ENCODE results near the gene SHISA4. TPM values are rescaled to one million over a fixed set of nuclear protein-coding genes. Genes with fewer than 3 reads are reported as not detected.

Gene SHISA4
- total and polyA plus RNA-seq, 5 donors from 2014 or later = 0.22 to 0.44 (median 0.44) TPM; not detected in 2

GRCh38 chr1:201914456-201915235 lies 25.9 kb downstream of the SHISA4 start:
- Histone ChIP-seq H3K9me3 (ENCODE audit: control insufficient read depth in 2 of 2, low read length in 2 of 2) (no peaks in the 10 kb centered on the region), H3K27me3 (ENCODE audit: control insufficient read depth, insufficient read depth, low read length) (peaks cover 4% of the 10 kb centered on the region), H3K4me1 (ENCODE audit: control insufficient read depth, insufficient read depth, low read length, poor library complexity, severe bottlenecking) (no peaks in the 10 kb centered on the region), H3K27ac (ENCODE audit: insufficient read depth, low read length, poor library complexity, severe bottlenecking) (no peak overlapping the region), H3K4me3 (ENCODE audit: low read depth, low read length) (no peak overlapping the region), H3K36me3 (ENCODE audit: control insufficient read depth, insufficient read depth, low read length) (no peaks in the 10 kb centered on the region)
- H3K36me3 Mint-ChIP-seq = no peaks in the 10 kb centered on the region
- no peak overlapping the region for H3K4me3 Mint-ChIP-seq
- ATAC-seq (ENCODE audit: low read depth in 2 of 2) (no peak), DNase-seq (no peak)
- no peaks in the 10 kb centered on the region for H3K9me3 Mint-ChIP-seq
- no peak overlapping the region for H3K27ac Mint-ChIP-seq
- H3K4me1 Mint-ChIP-seq = peaks cover 0 to 2% (median 0%) of the 10 kb centered on the region in 4 donors
- H3K27me3 Mint-ChIP-seq = peaks cover 8% of the 10 kb centered on the region

GRCh38 chr1:201916649-201917249 lies 28.1 kb downstream of the SHISA4 start:
- Mint-ChIP-seq H3K4me3 (no peak overlapping the region), H3K36me3 (no peaks in the 10 kb centered on the region), H3K4me1 (peaks cover 0 to 2% (median 0%) of the 10 kb centered on the region in 4 donors), H3K9me3 (no peaks in the 10 kb centered on the region), H3K27me3 (peaks cover 4% of the 10 kb centered on the region), H3K27ac (no peak overlapping the region)
- H3K9me3 ChIP-seq (ENCODE audit: control insufficient read depth in 2 of 2, low read length in 2 of 2) = no peaks in the 10 kb centered on the region
- no peak for DNase-seq
- H3K27me3 ChIP-seq (ENCODE audit: control insufficient read depth, insufficient read depth, low read length) = peaks cover 5% of the 10 kb centered on the region
- no peak overlapping the region for H3K27ac ChIP-seq (ENCODE audit: insufficient read depth, low read length, poor library complexity, severe bottlenecking)
- no peaks in the 10 kb centered on the region for H3K4me1 ChIP-seq (ENCODE audit: control insufficient read depth, insufficient read depth, low read length, poor library complexity, severe bottlenecking)
- ATAC-seq (ENCODE audit: low read depth in 2 of 2) = no peak
- H3K4me3 ChIP-seq (ENCODE audit: low read depth, low read length) = no peak overlapping the region
- no peaks in the 10 kb centered on the region for H3K36me3 ChIP-seq (ENCODE audit: control insufficient read depth, insufficient read depth, low read length)

- no peak overlapping the region for H3K4me3 Mint-ChIP-seq
- Histone ChIP-seq H3K9me3 (ENCODE audit: control insufficient read depth in 2 of 2, low read length in 2 of 2) (no peaks in the 10 kb centered on the region), H3K27me3 (ENCODE audit: control insufficient read depth, insufficient read depth, low read length) (peaks cover 5% of the 10 kb centered on the region), H3K4me1 (ENCODE audit: control insufficient read depth, insufficient read depth, low read length, poor library complexity, severe bottlenecking) (no peaks in the 10 kb centered on the region), H3K27ac (ENCODE audit: insufficient read depth, low read length, poor library complexity, severe bottlenecking) (no peak overlapping the region), H3K4me3 (ENCODE audit: low read depth, low read length) (no peak overlapping the region), H3K36me3 (ENCODE audit: control insufficient read depth, insufficient read depth, low read length) (no peaks in the 10 kb centered on the region)
- no peak overlapping the region for H3K27ac Mint-ChIP-seq
- ATAC-seq (ENCODE audit: low read depth in 2 of 2) = no peak
- no peaks in the 10 kb centered on the region for H3K36me3 Mint-ChIP-seq
- DNase-seq = no peak
- H3K27me3 Mint-ChIP-seq = peaks cover 9% of the 10 kb centered on the region
- peaks cover 0 to 2% (median 0%) of the 10 kb centered on the region in 4 donors for H3K4me1 Mint-ChIP-seq
- no peaks in the 10 kb centered on the region for H3K9me3 Mint-ChIP-seq
These were observed 28.8 kb downstream of the SHISA4 start for GRCh38 chr1:201917362-201918033.

GRCh38 chr1:201918343-201918742 lies 29.6 kb downstream of the SHISA4 start:
- Histone ChIP-seq H3K4me3 (ENCODE audit: low read depth, low read length) (no peak overlapping the region), H3K27me3 (ENCODE audit: control insufficient read depth, insufficient read depth, low read length) (peaks cover 5% of the 10 kb centered on the region), H3K9me3 (ENCODE audit: control insufficient read depth in 2 of 2, low read length in 2 of 2) (no peaks in the 10 kb centered on the region), H3K27ac (ENCODE audit: insufficient read depth, low read length, poor library complexity, severe bottlenecking) (no peak overlapping the region), H3K4me1 (ENCODE audit: control insufficient read depth, insufficient read depth, low read length, poor library complexity, severe bottlenecking) (no peaks in the 10 kb centered on the region), H3K36me3 (ENCODE audit: control insufficient read depth, insufficient read depth, low read length) (no peaks in the 10 kb centered on the region)
- Mint-ChIP-seq H3K9me3 (no peaks in the 10 kb centered on the region), H3K27me3 (peaks cover 10% of the 10 kb centered on the region), H3K36me3 (no peaks in the 10 kb centered on the region), H3K4me1 (peaks cover 0 to 2% (median 0%) of the 10 kb centered on the region in 4 donors), H3K27ac (no peak overlapping the region), H3K4me3 (no peak overlapping the region)
- no peak for DNase-seq
- no peak for ATAC-seq (ENCODE audit: low read depth in 2 of 2)

- H3K9me3 Mint-ChIP-seq = no peaks in the 10 kb centered on the region
- no peak overlapping the region for H3K4me3 Mint-ChIP-seq
- H3K4me3 ChIP-seq (ENCODE audit: low read depth, low read length) = no peak overlapping the region
- H3K4me1 Mint-ChIP-seq = no peaks in the 10 kb centered on the region
- peaks cover 18% of the 10 kb centered on the region for H3K27me3 Mint-ChIP-seq
- H3K27ac Mint-ChIP-seq = no peak overlapping the region
- DNase-seq = no peak
- no peaks in the 10 kb centered on the region for H3K36me3 ChIP-seq (ENCODE audit: control insufficient read depth, insufficient read depth, low read length)
- no peaks in the 10 kb centered on the region for H3K4me1 ChIP-seq (ENCODE audit: control insufficient read depth, insufficient read depth, low read length, poor library complexity, severe bottlenecking)
- no peak for ATAC-seq (ENCODE audit: low read depth in 2 of 2)
- H3K27ac ChIP-seq (ENCODE audit: insufficient read depth, low read length, poor library complexity, severe bottlenecking) = no peak overlapping the region
- H3K36me3 Mint-ChIP-seq = no peaks in the 10 kb centered on the region
- peaks cover 5% of the 10 kb centered on the region for H3K27me3 ChIP-seq (ENCODE audit: control insufficient read depth, insufficient read depth, low read length)
- H3K9me3 ChIP-seq (ENCODE audit: control insufficient read depth in 2 of 2, low read length in 2 of 2) = no peaks in the 10 kb centered on the region
These were observed 33.4 kb downstream of the SHISA4 start for GRCh38 chr1:201921952-201922558.

GRCh38 chr1:201925301-201925567 lies 36.5 kb downstream of the SHISA4 start:
- Histone ChIP-seq H3K27ac (ENCODE audit: insufficient read depth, low read length, poor library complexity, severe bottlenecking) (no peak overlapping the region), H3K36me3 (ENCODE audit: control insufficient read depth, insufficient read depth, low read length) (no peaks in the 10 kb centered on the region), H3K27me3 (ENCODE audit: control insufficient read depth, insufficient read depth, low read length) (peaks cover 3% of the 10 kb centered on the region), H3K4me1 (ENCODE audit: control insufficient read depth, insufficient read depth, low read length, poor library complexity, severe bottlenecking) (no peaks in the 10 kb centered on the region), H3K9me3 (ENCODE audit: control insufficient read depth in 2 of 2, low read length in 2 of 2) (no peaks in the 10 kb centered on the region), H3K4me3 (ENCODE audit: low read depth, low read length) (no peak overlapping the region)
- Mint-ChIP-seq H3K4me1 (no peaks in the 10 kb centered on the region), H3K9me3 (no peaks in the 10 kb centered on the region), H3K4me3 (no peak overlapping the region), H3K27ac (no peak overlapping the region), H3K27me3 (peaks cover 14% of the 10 kb centered on the region), H3K36me3 (no peaks in the 10 kb centered on the region)
- ATAC-seq (ENCODE audit: low read depth in 2 of 2) (no peak), DNase-seq (no peak)

GRCh38 chr1:201925981-201926645 lies 37.4 kb downstream of the SHISA4 start:
- Mint-ChIP-seq H3K4me3 (no peak overlapping the region), H3K4me1 (no peaks in the 10 kb centered on the region), H3K27me3 (peaks cover 14% of the 10 kb centered on the region), H3K27ac (no peak overlapping the region), H3K36me3 (no peaks in the 10 kb centered on the region), H3K9me3 (no peaks in the 10 kb centered on the region)
- Histone ChIP-seq H3K4me1 (ENCODE audit: control insufficient read depth, insufficient read depth, low read length, poor library complexity, severe bottlenecking) (no peaks in the 10 kb centered on the region), H3K27ac (ENCODE audit: insufficient read depth, low read length, poor library complexity, severe bottlenecking) (no peak overlapping the region), H3K9me3 (ENCODE audit: control insufficient read depth in 2 of 2, low read length in 2 of 2) (no peaks in the 10 kb centered on the region), H3K36me3 (ENCODE audit: control insufficient read depth, insufficient read depth, low read length) (no peaks in the 10 kb centered on the region), H3K4me3 (ENCODE audit: low read depth, low read length) (no peak overlapping the region), H3K27me3 (ENCODE audit: control insufficient read depth, insufficient read depth, low read length) (peaks cover 3% of the 10 kb centered on the region)
- ATAC-seq (ENCODE audit: low read depth in 2 of 2) (no peak), DNase-seq (no peak)
